HepG2 (cell line): ENCODE data around the gene SOS2. TPM values are rescaled to one million over a fixed set of nuclear protein-coding genes. Genes with fewer than 3 reads are reported as not detected.
A peak's percentile ranks its signal among the peaks of the same experiment; 100 is the strongest.

Experiments
- ATAC-seq: fragments of 200-7000 bp; cut with Tn5 transposase; 3 replicates; pipeline ENCODE4 v1.9.1; 2020; ENCODE audit warnings: mild to moderate bottlenecking, moderate library complexity
- BruUV-seq: library from RNA; stranded (reverse); fragments of 400-500 nt; replicated peaks from 2 replicates; lab custom pipeline; 2021; lab: Mats Ljungman, UMichigan
- CTCF ChIA-PET: fragments of 300-600 bp; formaldehyde crosslinking; extraction: SDS; loops from one replicate; lab custom pipeline; 2021; ENCODE audit warnings: low total read pairs, inconsistent platforms, low intra/inter-chr PET ratio; lab: Yijun Ruan, JAX
- POLR2A ChIA-PET: fragments of 350-600 bp; sonication (Branson Sonifier 250); formaldehyde crosslinking; loops from one replicate; lab custom pipeline; 2020; ENCODE audit warnings: antibody characterized with exemption, inconsistent platforms; lab: Yijun Ruan, JAX
- DNase-seq: peaks from one replicate; pipeline ENCODE4 v3.0.0-alpha.2; 2015; ENCODE audit warnings: low spot score
- FAIRE-seq: peaks from 3 replicates; lab custom pipeline; 2011; peaks lifted over from hg19 to GRCh38; lab: Jason Lieb, UNC
- H2AFZ ChIP-seq: one replicate; pipeline ENCODE4 v1.6.1; 2011; ENCODE audit warnings: low read length, inconsistent platforms
- H3K27ac ChIP-seq: fragments of 300-600 bp; 3 replicates; pipeline ENCODE4 v1.8.0; 2011; ENCODE audit warnings: mixed run types, mild to moderate bottlenecking, mixed read lengths, low read length, inconsistent platforms; ENCODE audit not compliant: insufficient read depth; ENCODE audit errors: extremely low read length
- H3K27me3 ChIP-seq, 2 experiments: fragments of 200-600 bp in 1 of 2; 2 replicates in 1 of 2; 3 replicates in 1 of 2; pipeline versions ENCODE4 v1.6.0 to v1.8.0; 2011; ENCODE audit warnings: low read length in 2 of 2, mild to moderate bottlenecking in 2 of 2, moderate library complexity in 2 of 2, inconsistent platforms in 1 of 2; ENCODE audit not compliant: insufficient read depth in 2 of 2, control insufficient read depth in 1 of 2
- H3K36me3 ChIP-seq, 2 experiments: fragments of 200-600 bp in 1 of 2; replicated peaks in 1 of 2; 2 replicates in 1 of 2; 3 replicates in 1 of 2; pipeline versions ENCODE4 v1.5.1 to v1.8.0; 2011; ENCODE audit warnings: low read length in 2 of 2, inconsistent platforms in 1 of 2; ENCODE audit not compliant: insufficient read depth in 2 of 2, control insufficient read depth in 1 of 2
- H3K4me1 ChIP-seq: 2 replicates; pipeline ENCODE4 v1.5.1; 2012; ENCODE audit warnings: low read length, inconsistent platforms; ENCODE audit not compliant: insufficient read depth
- H3K4me2 ChIP-seq: 2 replicates; pipeline ENCODE4 v1.6.0; 2011; ENCODE audit warnings: low read depth, low read length, inconsistent platforms
- H3K4me3 ChIP-seq, 3 experiments: fragments of 200-600 bp in 1 of 3; sonication (generic), shearing (Covaris generic) in 1 of 3; replicated peaks in 1 of 3; 2 replicates each; pipeline ENCODE4 v1.5.1; 2011 to 2016; ENCODE audit warnings: low read length in 3 of 3, inconsistent platforms in 2 of 3, low read depth in 2 of 3, mild to moderate bottlenecking in 2 of 3, control low read depth in 1 of 3, mixed read lengths in 1 of 3; ENCODE audit not compliant: insufficient read depth in 1 of 3
- H3K79me2 ChIP-seq: one replicate; pipeline ENCODE4 v1.6.1; 2011; ENCODE audit warnings: low read length, inconsistent platforms; ENCODE audit not compliant: insufficient read depth
- H3K9ac ChIP-seq: 2 replicates; pipeline ENCODE4 v1.6.0; 2011; ENCODE audit warnings: mild to moderate bottlenecking, low read depth, low read length, inconsistent platforms; ENCODE audit not compliant: insufficient read depth
- H3K9me3 ChIP-seq: 2 replicates; pipeline ENCODE4 v1.5.1; 2012; ENCODE audit warnings: mild to moderate bottlenecking, low read length
- H4K20me1 ChIP-seq: 2 replicates; pipeline ENCODE4 v1.6.0; 2011; ENCODE audit warnings: inconsistent platforms, mild to moderate bottlenecking, low read length, moderate library complexity; ENCODE audit not compliant: insufficient read depth
- EED ChIP-seq: sonication (generic); formaldehyde crosslinking; IDR thresholded peaks from 2 replicates; pipeline ENCODE4 v1.5.0; 2020; ENCODE audit warnings: mild to moderate bottlenecking, missing genetic modification reagents
- ETV6 ChIP-seq: sonication (generic); formaldehyde crosslinking; conservative IDR thresholded peaks from 2 replicates; pipeline ENCODE4 v1.4.0; 2020; ENCODE audit warnings: missing genetic modification reagents
- MAFK ChIP-seq, 2 experiments: IDR thresholded peaks in 1 of 2; conservative IDR thresholded peaks in 1 of 2; 2 replicates each; pipeline ENCODE4 v1.6.1; 2011; ENCODE audit warnings: improper control_type of control experiment in 2 of 2, low read length in 2 of 2
- TARDBP ChIP-seq: sonication (generic); formaldehyde crosslinking; IDR thresholded peaks from 2 replicates; pipeline ENCODE4 v1.8.0; 2022; ENCODE audit warnings: mild to moderate bottlenecking, missing genetic modification reagents
- THAP8 ChIP-seq: sonication (generic); formaldehyde crosslinking; IDR thresholded peaks from 2 replicates; pipeline ENCODE4 v1.5.1; 2020; ENCODE audit warnings: missing genetic modification reagents, mild to moderate bottlenecking, borderline replicate concordance
- XRCC5 ChIP-seq: fragments of 200-400 bp; formaldehyde crosslinking; optimal IDR thresholded peaks from 2 replicates; pipeline ENCODE3; 2017; ENCODE audit warnings: mild to moderate bottlenecking, low read length
- ZNF263 ChIP-seq: sonication (generic); formaldehyde crosslinking; IDR thresholded peaks from 2 replicates; pipeline ENCODE4 v1.4.0; 2020; ENCODE audit warnings: missing genetic modification reagents
- ZNF839 ChIP-seq: sonication (generic); formaldehyde crosslinking; IDR thresholded peaks from 2 replicates; pipeline ENCODE4 v1.4.0; 2020; ENCODE audit warnings: missing genetic modification reagents, mild to moderate bottlenecking, borderline replicate concordance
- WGBS: methylation state at CpG from one replicate; pipeline ENCODE4 v1.1.6; 2017; ENCODE audit warnings: low lambda C conversion rate; 5-methylcytosine and 5-hydroxymethylcytosine counted together
- in situ Hi-C: cut with HindIII; loops from 2 replicates; pipeline ENCODE4 v1.10.0; 2017; ENCODE audit warnings: low pct_unique_long_range_greater_than_20kb; ENCODE audit not compliant: extremely low pct_ligation_motif_present
- intact Hi-C: fragments of 100-400 bp; cut with micrococcal nuclease; formaldehyde crosslinking; loops from one replicate; pipeline ENCODE4 v1.10.0; 2022; ENCODE audit not compliant: unreplicated experiment
- polyA plus RNA-seq, 8 experiments: library from polyadenylated mRNA; depleted of rRNA in 3 of 8; stranded (reverse) in 7 of 8; unstranded in 1 of 8; fragments of >200 nt; fragmentation: Illumina TruSeq in 4 of 8; extraction: Trizol in 4 of 8; gene quantifications; 2 replicates each; pipeline versions ENCODE4 v1.2.1 to v1.2.3, GENCODE V29; 2011 to 2016; ENCODE audit warnings: low read depth in 4 of 8, missing spikeins in 1 of 8, mixed read lengths in 1 of 8; ENCODE audit not compliant: insufficient read depth in 1 of 8
- total RNA-seq, 5 experiments: library from RNA; depleted of rRNA; stranded (reverse); fragments of >200 nt; fragmentation: Illumina TruSeq; extraction: Trizol; gene quantifications; 2 replicates each; pipeline ENCODE4 v1.2.3, GENCODE V29; 2016; ENCODE audit warnings: low read depth in 1 of 5
- TF ChIP-seq, protein P1 (sequence below): sonication (generic); IDR thresholded peaks from 2 replicates; pipeline ENCODE4 v1.6.1; 2016; ENCODE audit warnings: low read depth, borderline replicate concordance

Gene SOS2
- total and polyA plus RNA-seq, 2 of the 13 experiments (the other 11 are each of a cell fraction or from before 2014, with no cell fraction given), result 9.3 to 12.1 TPM

- no peaks in the 10 kb centered on the region for H3K9me3 ChIP-seq
- CTCF ChIA-PET, result no interaction called here
These were observed 117.9 kb downstream of the SOS2 start for GRCh38 chr14:50113381-50114035.

DNA sequence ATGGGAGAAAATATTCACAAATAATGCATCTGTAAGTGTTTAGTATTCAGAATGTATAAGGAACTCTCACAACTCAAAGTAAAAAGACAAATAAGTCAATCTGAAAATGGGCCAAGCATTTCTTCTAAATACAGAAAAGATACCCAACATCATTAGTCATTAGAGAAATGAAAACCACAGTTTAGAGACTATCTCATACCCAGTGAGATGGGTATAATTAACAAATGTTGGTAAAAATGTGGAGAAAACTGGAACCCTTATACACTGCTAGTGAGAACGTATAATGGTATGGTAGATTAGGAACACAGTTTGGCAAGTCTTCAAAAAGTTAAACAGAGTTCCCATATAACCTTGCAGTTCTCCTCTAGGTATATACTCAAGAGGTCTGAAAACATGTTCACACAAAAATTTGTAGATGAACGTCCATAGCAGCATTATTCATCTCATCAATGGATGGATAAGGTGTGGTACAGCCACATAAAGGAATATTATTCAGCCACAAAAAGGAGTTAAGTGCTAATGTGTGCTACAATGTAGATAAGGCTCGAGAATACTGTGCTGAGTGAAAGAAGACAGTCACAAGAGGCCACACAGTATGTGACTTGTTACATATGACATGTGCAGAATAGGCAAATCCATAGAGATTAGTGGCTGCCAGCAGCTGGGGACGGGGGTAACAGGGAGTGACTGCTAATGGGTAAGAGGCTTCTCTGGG is 120.9 kb downstream of the SOS2 start:
- Histone ChIP-seq H3K79me2 (peaks cover 9% of the 10 kb centered on the region), H4K20me1 (no peaks in the 10 kb centered on the region), H3K9ac (no peak overlapping the region), H3K4me1 (peaks cover 13% of the 10 kb centered on the region), H3K36me3 (peaks cover 7 to 52% of the 10 kb centered on the region in 2 experiments; a peak in 4 of 5 replicates), H3K9me3 (no peaks in the 10 kb centered on the region)
- intact Hi-C loops, result no loop called here
- in situ Hi-C loops, result loop anchor here (5.0 kb wide), 1 partner anchor 248 kb away; no protein-coding TSS in a partner anchor
- no peak for TF ChIP-seq THAP8 (CRISPR knock-in tag)
- TF ChIP-seq MAFK (conservative IDR thresholded peaks at IDR 0.05 in 1 of 2, IDR thresholded peaks at IDR 0.05 in 1 of 2; ENCODE audit: low read length in 2 of 2), result peak in 1 of 2 experiments; percentile 51; a peak in 1 of 4 replicates
- TF ChIP-seq, all 625 proteins: peak for 1
- WGBS, result 98% methylated on average over 4 of the region's 4 CpGs
- DNase-seq (no peak), ATAC-seq (no peak), FAIRE-seq (no peak)
- no peak overlapping the region for H3K4me3 ChIP-seq
- ChIA-PET POLR2A (no interaction called here), CTCF (no interaction called here)
- no peak overlapping the region for H3K27ac ChIP-seq
- H3K27me3 ChIP-seq, result no peaks in the 10 kb centered on the region
- no peak overlapping the region for H2AFZ ChIP-seq
- BruUV-seq, result no TSS peak
- H3K4me2 ChIP-seq, result no peak overlapping the region

More at GRCh38 chr14:50113381-50114035, 117.9 kb downstream of the SOS2 start:
- no peak overlapping the region for H3K4me2 ChIP-seq
- ATAC-seq, result no peak
- intact Hi-C loops (no loop called here), in situ Hi-C loops (loop anchor here (5.0 kb wide), 1 partner anchor 251 kb away; no protein-coding TSS in a partner anchor)
- H3K36me3 ChIP-seq, result peaks cover 7 to 49% of the 10 kb centered on the region in 2 experiments; a peak in 4 of 5 replicates
- no peak for DNase-seq
- no peak overlapping the region for H3K4me3 ChIP-seq
- no peak for FAIRE-seq
- TF ChIP-seq ETV6 (CRISPR knock-in tag), result no peak
- TF ChIP-seq ZNF263 (CRISPR knock-in tag), result no peak
- no peak for TF ChIP-seq EED
- TF ChIP-seq TARDBP (CRISPR knock-in tag), result no peak
- TF ChIP-seq, protein P1, sequence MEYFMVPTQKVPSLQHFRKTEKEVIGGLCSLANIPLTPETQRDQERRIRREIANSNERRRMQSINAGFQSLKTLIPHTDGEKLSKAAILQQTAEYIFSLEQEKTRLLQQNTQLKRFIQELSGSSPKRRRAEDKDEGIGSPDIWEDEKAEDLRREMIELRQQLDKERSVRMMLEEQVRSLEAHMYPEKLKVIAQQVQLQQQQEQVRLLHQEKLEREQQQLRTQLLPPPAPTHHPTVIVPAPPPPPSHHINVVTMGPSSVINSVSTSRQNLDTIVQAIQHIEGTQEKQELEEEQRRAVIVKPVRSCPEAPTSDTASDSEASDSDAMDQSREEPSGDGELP, result no peak
- TF ChIP-seq ZNF839 (CRISPR knock-in tag), result no peak
- TF ChIP-seq XRCC5, result no peak
- POLR2A ChIA-PET, result no interaction called here
- H3K27me3 ChIP-seq, result no peaks in the 10 kb centered on the region
- no peak overlapping the region for H3K9ac ChIP-seq
- WGBS, result 92% methylated on average over 4 of the region's 4 CpGs
- no peak overlapping the region for H2AFZ ChIP-seq
- H3K27ac ChIP-seq, result no peak overlapping the region
- no TSS peak for BruUV-seq
- H3K79me2 ChIP-seq, result peaks cover 17% of the 10 kb centered on the region
- H3K4me1 ChIP-seq, result peaks cover 20% of the 10 kb centered on the region
- H4K20me1 ChIP-seq, result no peaks in the 10 kb centered on the region
